Tibial artery (tissue), 4 donors: ENCODE measurements around the gene FAM72A.
"Not testable (repeated sequence)": the region's sequence is repeated elsewhere in the genome, so short reads cannot be mapped to it uniquely, and the experiment has no call there.

Experiments used
- DNase-seq, 2 donors: peaks; one replicate each; pipeline ENCODE4 v3.0.0-alpha.2; 2019
- H3K27ac ChIP-seq, 2 donors: fragments of 200-600 bp; sonication (generic) in 1 of 2; 1 replicate in 1 of 2; 2 replicates in 1 of 2; pipeline ENCODE4 v1.5.1; 2018 to 2019; ENCODE audit warnings: mild to moderate bottlenecking in 1 of 2
- H3K27me3 ChIP-seq, 2 donors: fragments of 200-600 bp; sonication (generic) in 1 of 2; one replicate each; pipeline versions ENCODE4 v1.5.1 to v1.6.0; 2016 to 2019
- H3K36me3 ChIP-seq, 3 donors: fragments of 200-600 bp; sonication (generic) in 2 of 3; one replicate each; pipeline ENCODE4 v1.5.1; 2016 to 2019; ENCODE audit warnings: mild to moderate bottlenecking in 2 of 3
- H3K4me1 ChIP-seq, 4 donors: fragments of 200-600 bp; sonication (generic) in 2 of 4; 1 replicate in 3 of 4; 2 replicates in 1 of 4; pipeline ENCODE4 v1.5.1; 2016 to 2019
- H3K4me3 ChIP-seq, 2 donors: fragments of 200-600 bp; sonication (generic) in 1 of 2; 1 replicate in 1 of 2; 2 replicates in 1 of 2; pipeline ENCODE4 v1.5.1; 2018 to 2019; ENCODE audit warnings: mild to moderate bottlenecking in 2 of 2
- H3K9me3 ChIP-seq, 3 donors: fragments of 200-600 bp; sonication (generic) in 1 of 3; one replicate each; pipeline ENCODE4 v1.5.1; 2016 to 2019
- intact Hi-C: fragments of 100-400 bp; cut with DNase I; formaldehyde crosslinking; loops from one replicate; pipeline ENCODE4 v1.15.0; 2023; ENCODE audit warnings: low total_unique reads
- TF ChIP-seq, protein P1 (sequence below), 2 experiments: fragments of 200-600 bp in 1 of 2; fragments of 450-650 bp in 1 of 2; IDR thresholded peaks; one replicate each; pipeline ENCODE4 v1.5.1; 2017 to 2019; ENCODE audit warnings: antibody characterized with exemption in 2 of 2, mild to moderate bottlenecking in 1 of 2, moderate library complexity in 1 of 2

The FAM72A gene

GRCh38 chr1:206169794-206170193 is 32.8 kb downstream of the FAM72A start:
- H3K9me3 ChIP-seq, H3K27ac ChIP-seq, H3K27me3 ChIP-seq, H3K36me3 ChIP-seq, H3K4me1 ChIP-seq, intact Hi-C loops, H3K4me3 ChIP-seq, DNase-seq: not testable (repeated sequence)

DNA sequence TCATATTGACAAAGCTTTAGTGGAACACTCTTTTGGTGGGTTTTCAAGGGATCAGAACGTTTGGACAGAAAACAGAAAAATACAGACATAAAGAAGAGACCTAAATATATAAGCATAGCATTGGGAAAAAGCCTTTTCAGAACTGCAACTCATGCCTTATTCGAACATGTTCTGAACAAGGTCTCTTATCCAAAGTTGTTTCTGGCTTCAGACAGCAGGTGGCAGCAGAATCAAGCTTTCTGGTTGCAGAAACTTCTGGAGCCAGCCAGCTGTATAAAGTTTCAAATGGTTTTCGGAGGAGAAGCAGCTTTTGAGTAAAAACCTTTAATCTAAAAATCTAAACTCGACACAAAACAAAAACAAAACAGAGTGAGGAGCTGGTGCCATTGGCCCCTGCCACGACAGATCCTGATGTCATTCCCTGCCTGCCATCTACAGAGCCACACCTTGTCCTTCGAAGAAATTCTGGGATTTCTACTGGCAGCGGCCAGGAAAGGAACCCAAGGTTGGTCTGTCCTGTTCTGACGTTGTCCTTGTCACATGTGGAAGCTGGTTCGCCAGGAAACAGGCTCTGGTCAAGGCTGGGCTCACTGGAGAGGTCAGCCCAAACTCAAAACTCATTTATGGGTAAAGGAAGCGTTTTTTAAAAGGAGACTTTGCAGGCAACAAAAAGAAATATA is 35.1 kb downstream of the FAM72A start:
- H3K36me3 ChIP-seq, intact Hi-C loops, H3K9me3 ChIP-seq, H3K27me3 ChIP-seq, DNase-seq, H3K27ac ChIP-seq, H3K4me3 ChIP-seq, H3K4me1 ChIP-seq: not testable (repeated sequence)

- TF ChIP-seq, protein P1, sequence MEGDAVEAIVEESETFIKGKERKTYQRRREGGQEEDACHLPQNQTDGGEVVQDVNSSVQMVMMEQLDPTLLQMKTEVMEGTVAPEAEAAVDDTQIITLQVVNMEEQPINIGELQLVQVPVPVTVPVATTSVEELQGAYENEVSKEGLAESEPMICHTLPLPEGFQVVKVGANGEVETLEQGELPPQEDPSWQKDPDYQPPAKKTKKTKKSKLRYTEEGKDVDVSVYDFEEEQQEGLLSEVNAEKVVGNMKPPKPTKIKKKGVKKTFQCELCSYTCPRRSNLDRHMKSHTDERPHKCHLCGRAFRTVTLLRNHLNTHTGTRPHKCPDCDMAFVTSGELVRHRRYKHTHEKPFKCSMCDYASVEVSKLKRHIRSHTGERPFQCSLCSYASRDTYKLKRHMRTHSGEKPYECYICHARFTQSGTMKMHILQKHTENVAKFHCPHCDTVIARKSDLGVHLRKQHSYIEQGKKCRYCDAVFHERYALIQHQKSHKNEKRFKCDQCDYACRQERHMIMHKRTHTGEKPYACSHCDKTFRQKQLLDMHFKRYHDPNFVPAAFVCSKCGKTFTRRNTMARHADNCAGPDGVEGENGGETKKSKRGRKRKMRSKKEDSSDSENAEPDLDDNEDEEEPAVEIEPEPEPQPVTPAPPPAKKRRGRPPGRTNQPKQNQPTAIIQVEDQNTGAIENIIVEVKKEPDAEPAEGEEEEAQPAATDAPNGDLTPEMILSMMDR (IDR thresholded peaks at IDR 0.05) = no peak
- Histone ChIP-seq H3K36me3 (no peaks in the 10 kb centered on the region), H3K27ac (no peak overlapping the region), H3K4me3 (no peak overlapping the region), H3K27me3 (peaks cover 0 to 2% of the 10 kb centered on the region in 2 donors), H3K9me3 (no peaks in the 10 kb centered on the region), H3K4me1 (no peaks in the 10 kb centered on the region)
- intact Hi-C loops = no loop called here
- no peak for DNase-seq
Measured at GRCh38 chr1:206145771-206146290, 56.8 kb downstream of the FAM72A start.

DNA sequence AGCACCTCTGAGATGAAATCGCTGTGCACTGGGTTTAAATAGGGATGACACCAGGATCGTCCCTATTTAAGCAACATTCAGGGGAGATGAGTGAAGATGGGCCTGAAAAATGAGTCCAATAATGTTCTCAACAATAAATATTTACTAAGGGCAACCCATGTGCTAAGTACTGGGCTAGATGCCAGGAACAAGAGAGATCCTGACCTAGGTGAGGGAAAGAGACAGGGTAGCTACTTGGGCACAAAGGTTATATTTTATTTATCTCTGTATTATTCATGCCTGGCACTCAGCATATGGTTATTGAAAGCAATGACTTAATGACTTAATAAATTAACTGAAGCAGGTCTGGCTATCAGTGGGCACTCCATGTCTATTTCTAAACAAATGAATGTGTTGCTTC is 58.0 kb downstream of the FAM72A start:
- intact Hi-C loops = no loop called here
- Histone ChIP-seq H3K4me1 (no peaks in the 10 kb centered on the region), H3K27ac (no peak overlapping the region), H3K9me3 (no peaks in the 10 kb centered on the region), H3K36me3 (no peaks in the 10 kb centered on the region), H3K4me3 (no peak overlapping the region), H3K27me3 (peaks cover 0 to 2% of the 10 kb centered on the region in 2 donors)
- TF ChIP-seq, protein P1 (IDR thresholded peaks at IDR 0.05) = no peak
- DNase-seq = no peak

DNA sequence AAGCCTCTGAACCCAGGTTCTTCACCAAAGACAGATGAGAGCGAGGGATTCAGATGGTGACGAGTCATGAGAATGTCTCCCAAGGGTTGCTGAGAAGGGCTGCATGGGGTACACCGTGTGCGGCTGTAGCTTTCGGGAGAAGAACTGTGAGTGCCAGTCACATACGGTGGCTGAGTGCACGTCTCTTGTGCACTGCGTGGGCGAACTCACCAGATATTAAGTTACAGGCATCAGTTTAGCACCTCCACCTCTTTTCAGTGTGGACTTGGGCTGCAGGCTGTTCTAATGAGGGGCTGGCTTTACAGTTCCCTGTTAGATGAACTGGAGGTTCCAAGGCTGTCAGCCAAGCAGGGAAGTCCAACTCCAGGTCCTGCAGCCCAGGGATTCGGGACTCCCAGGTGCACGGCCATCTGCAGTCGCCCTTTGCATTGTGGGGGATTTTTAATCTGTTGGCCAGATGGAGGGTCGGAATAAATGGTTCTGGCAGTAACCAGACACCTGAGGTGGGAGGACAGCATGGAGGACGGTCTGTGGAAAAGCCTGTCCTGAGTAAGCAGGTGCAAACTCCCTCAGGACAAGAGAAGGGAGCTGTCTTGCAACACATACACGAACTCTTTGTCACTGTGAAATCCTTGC is 59.0 kb downstream of the FAM72A start:
- Histone ChIP-seq H3K27me3 (peaks cover 0 to 2% of the 10 kb centered on the region in 2 donors), H3K27ac (no peak overlapping the region), H3K4me1 (no peaks in the 10 kb centered on the region), H3K36me3 (no peaks in the 10 kb centered on the region), H3K9me3 (no peaks in the 10 kb centered on the region), H3K4me3 (no peak overlapping the region)
- no peak for DNase-seq
- TF ChIP-seq, protein P1 (IDR thresholded peaks at IDR 0.05) = no peak
- intact Hi-C loops = no loop called here

DNA sequence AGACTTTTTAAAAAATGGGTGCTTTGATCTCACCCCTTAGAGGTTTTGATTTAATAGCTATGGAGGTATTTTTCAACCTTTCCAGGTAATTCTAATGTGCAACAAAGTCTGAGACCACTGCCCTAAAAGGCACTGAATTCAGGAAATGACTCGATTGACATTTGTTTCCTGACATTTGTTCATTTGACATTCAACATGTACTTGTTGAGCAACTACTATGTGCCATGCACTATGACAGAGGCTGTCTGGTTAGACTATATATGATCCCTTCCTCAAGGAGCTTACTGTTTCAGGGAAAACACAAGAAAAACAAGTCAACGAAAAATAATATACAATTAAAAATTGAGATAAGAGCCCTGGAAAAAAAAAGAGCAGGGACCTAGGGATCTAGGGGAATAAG is 59.9 kb downstream of the FAM72A start:
- TF ChIP-seq, protein P1 (IDR thresholded peaks at IDR 0.05) = no peak
- Histone ChIP-seq H3K9me3 (no peaks in the 10 kb centered on the region), H3K36me3 (no peaks in the 10 kb centered on the region), H3K27me3 (peaks cover 0 to 2% of the 10 kb centered on the region in 2 donors), H3K4me1 (no peaks in the 10 kb centered on the region), H3K4me3 (no peak overlapping the region), H3K27ac (no peak overlapping the region)
- DNase-seq = no peak
- intact Hi-C loops = no loop called here
